GM12878 (cell line): ENCODE results near the gene BRD3. TPM values are rescaled to one million over a fixed set of nuclear protein-coding genes. Genes with fewer than 3 reads are reported as not detected.
A peak's percentile ranks its signal among the peaks of the same experiment; 100 is the strongest.

Experiments
- ATAC-seq: fragments of 200-7000 bp; cut with Tn5 transposase; 3 replicates; pipeline ENCODE4 v1.9.1; 2020; ENCODE audit warnings: mild to moderate bottlenecking, moderate library complexity
- BruUV-seq: library from RNA; stranded (reverse); fragments of 400-500 nt; replicated peaks from 2 replicates; lab custom pipeline; 2021; lab: Mats Ljungman, UMichigan
- CTCF ChIA-PET: fragments of 300-600 bp; sonication (Branson Sonifier 250); formaldehyde crosslinking; extraction: SDS; loops from one replicate; lab custom pipeline; 2021; ENCODE audit warnings: inconsistent platforms; lab: Yijun Ruan, JAX
- POLR2A ChIA-PET: fragments of 350-600 bp; formaldehyde crosslinking; extraction: SDS; loops from one replicate; lab custom pipeline; 2021; ENCODE audit warnings: inconsistent platforms; lab: Charles Lee
- RAD21 ChIA-PET: fragments of 300-600 bp; sonication (Branson Sonifier 250); formaldehyde crosslinking; loops from one replicate; lab custom pipeline; 2023; ENCODE audit warnings: antibody characterized with exemption; ENCODE audit not compliant: unreplicated experiment; lab: Charles Lee
- SMC1A ChIA-PET: fragments of 300-600 bp; sonication (Branson Sonifier 250); formaldehyde crosslinking; loops from one replicate; lab custom pipeline; 2023; ENCODE audit not compliant: unreplicated experiment, uncharacterized antibody; lab: Charles Lee
- DNase-seq: peaks from one replicate; pipeline ENCODE4 v3.0.0-alpha.2; 2011; ENCODE audit warnings: low read depth, low spot score
- FAIRE-seq: peaks from 3 replicates; lab custom pipeline; 2011; peaks lifted over from hg19 to GRCh38; lab: Jason Lieb, UNC
- H2AFZ ChIP-seq: 2 replicates; pipeline ENCODE4 v1.6.0; 2011; ENCODE audit warnings: low read depth, low read length, control low read depth; ENCODE audit not compliant: control insufficient read depth
- H3K27ac ChIP-seq: 2 replicates; pipeline ENCODE4 v1.5.1; 2011; ENCODE audit warnings: control low read depth; ENCODE audit not compliant: control insufficient read depth, insufficient read depth
- H3K27me3 ChIP-seq, 2 experiments: replicated peaks in 1 of 2; 2 replicates each; pipeline versions ENCODE4 v1.6.0 to v1.6.1; 2011; ENCODE audit warnings: low read length in 1 of 2; ENCODE audit not compliant: control insufficient read depth in 2 of 2, insufficient read depth in 2 of 2
- H3K36me3 ChIP-seq, 2 experiments: 2 replicates each; pipeline ENCODE4 v1.5.1; 2011; ENCODE audit warnings: low read length in 1 of 2; ENCODE audit not compliant: control insufficient read depth in 2 of 2, insufficient read depth in 2 of 2
- H3K4me1 ChIP-seq: 2 replicates; pipeline ENCODE4 v1.6.1; 2011; ENCODE audit warnings: mild to moderate bottlenecking, low read length, moderate library complexity, mixed read lengths; ENCODE audit not compliant: control insufficient read depth, insufficient read depth
- H3K4me2 ChIP-seq: 2 replicates; pipeline ENCODE4 v1.6.0; 2011; ENCODE audit warnings: control low read depth; ENCODE audit not compliant: control insufficient read depth, insufficient read depth
- H3K4me3 ChIP-seq: fragments of 200-600 bp; sonication (generic); 2 replicates; pipeline ENCODE4 v1.5.1; 2016
- H3K79me2 ChIP-seq: 2 replicates; pipeline ENCODE4 v1.6.0; 2011; ENCODE audit warnings: low read length; ENCODE audit not compliant: control insufficient read depth, insufficient read depth
- H3K9ac ChIP-seq: 2 replicates; pipeline ENCODE4 v1.8.0; 2011; ENCODE audit warnings: low read length, control low read depth, mixed read lengths; ENCODE audit not compliant: control insufficient read depth, insufficient read depth
- H3K9me3 ChIP-seq: replicated peaks from 3 replicates; pipeline ENCODE4 v1.5.1; 2011; ENCODE audit warnings: mild to moderate bottlenecking, low read length; ENCODE audit not compliant: control insufficient read depth, insufficient read depth
- H4K20me1 ChIP-seq: 2 replicates; pipeline ENCODE4 v1.6.0; 2011; ENCODE audit not compliant: control insufficient read depth, insufficient read depth
- CBFB ChIP-seq: IDR thresholded peaks from 2 replicates; pipeline ENCODE4 v1.6.1; 2016; ENCODE audit warnings: antibody characterized with exemption, low read depth
- CREM ChIP-seq: IDR thresholded peaks from 2 replicates; pipeline ENCODE4 v1.6.1; 2014; ENCODE audit warnings: antibody characterized with exemption, low read depth
- CTCF ChIP-seq, 3 experiments: IDR thresholded peaks in 2 of 3; conservative IDR thresholded peaks in 1 of 3; 2 replicates each; pipeline ENCODE4 v1.5.1; 2011; ENCODE audit warnings: low read depth in 3 of 3, low read length in 3 of 3, mild to moderate bottlenecking in 3 of 3, control low read depth in 2 of 3, moderate library complexity in 2 of 3, inconsistent platforms in 1 of 3, mixed read lengths in 1 of 3; ENCODE audit not compliant: control insufficient read depth in 2 of 3, insufficient read depth in 1 of 3; ENCODE audit errors: extremely low read depth in 1 of 3
- E2F8 ChIP-seq: fragments of 450-650 bp; IDR thresholded peaks from 2 replicates; pipeline ENCODE4 v1.6.1; 2018; ENCODE audit warnings: mild to moderate bottlenecking, low read depth, moderate library complexity; ENCODE audit not compliant: partially characterized antibody
- GABPA ChIP-seq: IDR thresholded peaks from 2 replicates; pipeline ENCODE4 v1.6.1; 2014; ENCODE audit warnings: antibody characterized with exemption, low read depth, mild to moderate bottlenecking, inconsistent platforms
- KAT2A ChIP-seq: conservative IDR thresholded peaks from 2 replicates; pipeline ENCODE4 v1.6.1; 2011; ENCODE audit warnings: low read depth, low read length; ENCODE audit not compliant: control insufficient read depth
- MEF2B ChIP-seq: fragments of 450-650 bp; IDR thresholded peaks from 2 replicates; pipeline ENCODE4 v1.6.1; 2018; ENCODE audit warnings: mild to moderate bottlenecking, moderate library complexity; ENCODE audit not compliant: partially characterized antibody, poor library complexity, severe bottlenecking
- MXI1 ChIP-seq: fragments of 150-350 bp; IDR thresholded peaks from 2 replicates; pipeline ENCODE4 v1.6.1; 2011; ENCODE audit warnings: low read depth, mild to moderate bottlenecking, inconsistent platforms, low read length, improper control_type of control experiment
- MYC ChIP-seq: IDR thresholded peaks from 2 replicates; pipeline ENCODE4 v1.6.1; 2011; ENCODE audit warnings: mild to moderate bottlenecking, low read length, moderate library complexity, inconsistent platforms; ENCODE audit not compliant: insufficient read depth, insufficient replicate concordance, insufficient read length, severe bottlenecking
- PML ChIP-seq: IDR thresholded peaks from 2 replicates; pipeline ENCODE4 v1.6.1; 2012; ENCODE audit warnings: low read length, inconsistent platforms
- SUPT20H ChIP-seq: IDR thresholded peaks from 2 replicates; pipeline ENCODE4 v1.6.1; 2011; ENCODE audit warnings: low read depth, mild to moderate bottlenecking, low read length, moderate library complexity, borderline replicate concordance; ENCODE audit not compliant: control insufficient read depth
- WRNIP1 ChIP-seq: IDR thresholded peaks from 2 replicates; pipeline ENCODE4 v1.6.1; 2011; ENCODE audit warnings: low read depth, low read length, improper control_type of control experiment, borderline replicate concordance
- WGBS: methylation state at CpG from one replicate; pipeline ENCODE4 v1.1.6; 2016; ENCODE audit warnings: low lambda C conversion rate; ENCODE audit not compliant: insufficient replicate concordance, insufficient coverage; ENCODE audit errors: missing lambda C conversion rate; 5-methylcytosine and 5-hydroxymethylcytosine counted together
- in situ Hi-C: fragments of 300-500 bp; cut with MboI; formaldehyde crosslinking; loops from 9 replicates; pipeline ENCODE4 v1.14.3; 2018; ENCODE audit warnings: mixed read lengths
- intact Hi-C: fragments of 100-400 bp; cut with micrococcal nuclease; formaldehyde crosslinking; loops from one replicate; pipeline ENCODE4 v1.14.2; 2022; ENCODE audit not compliant: unreplicated experiment
- polyA plus RNA-seq, 11 experiments: library from polyadenylated mRNA; depleted of rRNA in 4 of 11; unstranded in 6 of 11; stranded (reverse) in 5 of 11; fragments of >200 nt; fragmentation: Nextera tagmentation in 4 of 11; fragmentation: Illumina TruSeq in 1 of 11; extraction: Ambion mirVana in 4 of 11; extraction: Trizol in 1 of 11; gene quantifications; 1 replicate in 1 of 11; 2 replicates in 10 of 11; pipeline versions ENCODE4 v1.2.1 to v1.2.3, GENCODE V29; 2011 to 2016; ENCODE audit warnings: inconsistent platforms in 2 of 11, missing spikeins in 2 of 11, low read depth in 1 of 11
- total RNA-seq, 4 experiments: library from RNA; depleted of rRNA in 3 of 4; stranded (reverse); fragments of >200 nt in 3 of 4; fragmentation: Illumina TruSeq in 1 of 4; extraction: Trizol in 1 of 4; gene quantifications; 2 replicates each; pipeline versions ENCODE4 v1.2.1 to v1.2.3, GENCODE V29; 2013 to 2021

The BRD3 gene
- total and polyA plus RNA-seq, 10 of the 15 experiments (the other 5 are each of a cell fraction or from before 2014, with no cell fraction given): 0.53 to 20.8 (median 4.8) TPM

GRCh38 chr9:133981589-133981957 is 86.3 kb downstream of the BRD3 start (continued):
- TF ChIP-seq MXI1: no peak
- no peak for TF ChIP-seq PML
- no peak for TF ChIP-seq CREM
- no peak for TF ChIP-seq CTCF (IDR thresholded peaks at IDR 0.05 in 2 of 3, conservative IDR thresholded peaks at IDR 0.05 in 1 of 3; ENCODE audit: control insufficient read depth in 2 of 3, extremely low read depth in 1 of 3, insufficient read depth in 1 of 3, low read depth in 3 of 3, low read length in 3 of 3)
- no peak for TF ChIP-seq GABPA
- TF ChIP-seq SUPT20H: no peak

GRCh38 chr9:133980864-133981588 is 86.8 kb downstream of the BRD3 start:
- Histone ChIP-seq H3K36me3 (peaks cover 0 to 5% of the 10 kb centered on the region in 2 experiments; a peak in 3 of 4 replicates), H3K9ac (no peak overlapping the region), H3K4me3 (no peak overlapping the region), H3K9me3 (no peaks in the 10 kb centered on the region), H3K4me1 (peaks cover 15% of the 10 kb centered on the region), H4K20me1 (no peaks in the 10 kb centered on the region; the same call in 1 of the 2 replicates), H3K4me2 (0 out of 2 replicates have a peak overlapping the region, but pooled peaks have one; percentile 79), H3K27ac (no peak overlapping the region), H3K79me2 (peaks cover 87% of the 10 kb centered on the region), H2AFZ (no peak overlapping the region), H3K27me3 (no peaks in the 10 kb centered on the region)
- WGBS: 87% methylated on average over 24 of the region's 25 CpGs
- CTCF ChIA-PET: interaction anchor here (0.7 to 3.5 kb wide), 3 partner anchors 12 to 198 kb away, joined by 3 to 12 read pairs (median 7); no protein-coding TSS in a partner anchor
- RAD21 ChIA-PET: interaction anchor here (3.1 kb wide), 1 partner anchor 25 kb away, joined by 11 read pairs; no protein-coding TSS in a partner anchor
- ATAC-seq: no peak
- SMC1A ChIA-PET: interaction anchor here (1.0 kb wide), 1 partner anchor 199 kb away, joined by 3 read pairs; no protein-coding TSS in a partner anchor
- in situ Hi-C loops: no loop called here
- no TSS peak for BruUV-seq
- intact Hi-C loops: no loop called here
- POLR2A ChIA-PET: interaction anchor here (1.6 kb wide), 1 partner anchor 9 kb away, joined by 4 read pairs; no protein-coding TSS in a partner anchor
- FAIRE-seq: no peak
- no peak for DNase-seq
- TF ChIP-seq KAT2A: no peak
- no peak for TF ChIP-seq MEF2B
- TF ChIP-seq CBFB: no peak
- no peak for TF ChIP-seq E2F8
- no peak for TF ChIP-seq WRNIP1
- no peak for TF ChIP-seq MYC
